Neural cell (in vitro differentiated cells): ENCODE results near the gene TMUB1. TPM values are rescaled to one million over a fixed set of nuclear protein-coding genes. Genes with fewer than 3 reads are reported as not detected.

Source experiments
- H2AFZ ChIP-seq: fragments of 200-600, 300-800 bp; sonication (generic), shearing (Covaris generic); 2 replicates; pipeline ENCODE4 v1.6.0; 2014; ENCODE audit warnings: low read depth, mild to moderate bottlenecking, antibody characterized with exemption, low read length, moderate library complexity
- H3F3A ChIP-seq: fragments of 200-600 bp; shearing (Covaris generic); 2 replicates; pipeline ENCODE4 v1.6.1; 2016; ENCODE audit warnings: mild to moderate bottlenecking, moderate library complexity, mixed read lengths, antibody characterized with exemption, low read length; ENCODE audit not compliant: insufficient read depth, poor library complexity, severe bottlenecking
- H3K27ac ChIP-seq: fragments of 200-600, 300-800 bp; sonication (generic), shearing (Covaris generic); 2 replicates; pipeline ENCODE4 v1.5.1; 2014; ENCODE audit warnings: mild to moderate bottlenecking, low read length, moderate library complexity
- H3K27me3 ChIP-seq: fragments of 300-800, 200-600 bp; sonication (generic), shearing (Covaris generic); 2 replicates; pipeline ENCODE4 v1.6.0; 2014; ENCODE audit warnings: mild to moderate bottlenecking, low read depth, low read length, moderate library complexity; ENCODE audit not compliant: insufficient read depth
- H3K36me3 ChIP-seq: fragments of 300-800, 200-600 bp; sonication (generic), shearing (Covaris generic); 2 replicates; pipeline ENCODE4 v1.5.1; 2014; ENCODE audit warnings: mild to moderate bottlenecking, antibody characterized with exemption, low read length, moderate library complexity; ENCODE audit not compliant: insufficient read depth
- H3K4me2 ChIP-seq: fragments of 300-800, 200-600 bp; sonication (generic), shearing (Covaris generic); 2 replicates; pipeline ENCODE4 v1.6.0; 2014; ENCODE audit warnings: mild to moderate bottlenecking, low read length
- H3K4me3 ChIP-seq: fragments of 300-800, 200-600 bp; sonication (generic), shearing (Covaris generic); 2 replicates; pipeline ENCODE4 v1.5.1; 2014; ENCODE audit warnings: mild to moderate bottlenecking, low read length, moderate library complexity
- H3K79me2 ChIP-seq: fragments of 200-600 bp; shearing (Covaris generic); replicated peaks from 2 replicates; pipeline ENCODE4 v1.6.0; 2014; ENCODE audit warnings: mild to moderate bottlenecking, low read length, moderate library complexity; ENCODE audit not compliant: insufficient read depth
- H3K9ac ChIP-seq: fragments of 300-800, 200-600 bp; sonication (generic), shearing (Covaris generic); 2 replicates; pipeline ENCODE4 v1.6.1; 2016; ENCODE audit warnings: mild to moderate bottlenecking, low read length, mixed read lengths
- H3K9me2 ChIP-seq: fragments of 200-600 bp; shearing (Covaris generic); 2 replicates; pipeline ENCODE4 v1.6.1; 2016; ENCODE audit warnings: mild to moderate bottlenecking, low read length, mixed read lengths; ENCODE audit not compliant: insufficient read depth
- H3K9me3 ChIP-seq: fragments of 200-600, 300-800 bp; sonication (generic), shearing (Covaris generic); 2 replicates; pipeline ENCODE4 v1.6.1; 2016; ENCODE audit warnings: mild to moderate bottlenecking, mixed run types, low read length, moderate library complexity, mixed read lengths
- H4K20me1 ChIP-seq: fragments of 200-600 bp; shearing (Covaris generic); 2 replicates; pipeline ENCODE4 v1.6.1; 2016; ENCODE audit warnings: mild to moderate bottlenecking, mixed run types; ENCODE audit not compliant: insufficient read depth
- CTCF ChIP-seq: fragments of 450-650 bp; IDR thresholded peaks from 2 replicates; pipeline ENCODE4 v1.5.1; 2014; ENCODE audit warnings: antibody characterized with exemption, mild to moderate bottlenecking, moderate library complexity; ENCODE audit not compliant: poor library complexity, severe bottlenecking
- EP300 ChIP-seq: fragments of 450-650 bp; conservative IDR thresholded peaks from 2 replicates; pipeline ENCODE4 v1.6.1; 2014; ENCODE audit warnings: antibody characterized with exemption, mild to moderate bottlenecking, moderate library complexity; ENCODE audit not compliant: poor library complexity, severe bottlenecking
- EZH2 ChIP-seq: fragments of 200-600, 300-800 bp; shearing (Covaris generic), sonication (generic); IDR thresholded peaks from 2 replicates; pipeline ENCODE4 v1.6.1; 2014; ENCODE audit warnings: antibody characterized with exemption, low read length, borderline replicate concordance, mild to moderate bottlenecking; ENCODE audit not compliant: insufficient read depth, poor library complexity, severe bottlenecking
- MXI1 ChIP-seq: fragments of 450-650 bp; conservative IDR thresholded peaks from 2 replicates; pipeline ENCODE4 v1.6.1; 2014; ENCODE audit warnings: antibody characterized with exemption, mild to moderate bottlenecking; ENCODE audit not compliant: poor library complexity, severe bottlenecking
- POLR2AphosphoS5 ChIP-seq: IDR thresholded peaks from 2 replicates; pipeline ENCODE4 v1.6.1; 2012
- RAD21 ChIP-seq: fragments of 450-650 bp; conservative IDR thresholded peaks from 2 replicates; pipeline ENCODE4 v1.6.1; 2014; ENCODE audit warnings: antibody characterized with exemption, mild to moderate bottlenecking, moderate library complexity
- SMC3 ChIP-seq: fragments of 450-650 bp; conservative IDR thresholded peaks from 2 replicates; pipeline ENCODE4 v1.6.1; 2014; ENCODE audit warnings: antibody characterized with exemption, mild to moderate bottlenecking, moderate library complexity; ENCODE audit not compliant: poor library complexity
- TAF1 ChIP-seq: IDR thresholded peaks from 2 replicates; pipeline ENCODE4 v1.6.1; 2012; ENCODE audit warnings: low read depth
- polyA plus RNA-seq: library from polyadenylated mRNA; depleted of rRNA; stranded (reverse); fragments of >200 nt; gene quantifications from 2 replicates; pipeline ENCODE4 v1.2.3, GENCODE V29; 2014
- TF ChIP-seq, protein P1 (sequence below): IDR thresholded peaks from 2 replicates; pipeline ENCODE4 v1.6.1; 2012; ENCODE audit warnings: borderline replicate concordance

Gene TMUB1
- polyA plus RNA-seq, 1 donor from 2014 or later: 35.2 TPM

DNA sequence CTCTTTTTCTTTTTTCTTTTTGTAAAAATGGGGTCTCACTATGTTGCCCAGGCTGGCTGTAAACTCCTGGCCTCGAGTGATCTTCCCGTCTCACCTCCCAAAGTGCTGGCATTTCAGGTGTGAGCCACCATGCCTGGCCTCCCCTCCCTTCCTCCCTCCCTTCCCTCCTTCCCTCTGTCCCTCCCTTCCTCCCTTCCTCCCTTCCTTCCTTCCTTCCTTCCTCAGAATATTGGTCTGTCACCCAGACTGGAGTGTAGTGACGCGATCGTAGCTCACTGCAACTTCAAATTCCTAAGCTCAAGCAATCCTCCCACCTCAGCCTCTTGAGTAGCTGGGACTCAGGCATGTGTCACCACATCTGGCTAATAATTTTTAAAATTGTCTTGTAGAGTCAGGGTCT lies 11.4 kb upstream of the TMUB1 start:
- Histone ChIP-seq H3K4me3 (no peak overlapping the region), H3K9me3 (no peaks in the 10 kb centered on the region), H4K20me1 (peaks cover 27% of the 10 kb centered on the region), H3K36me3 (no peaks in the 10 kb centered on the region), H3K27ac (no peak overlapping the region), H3F3A (no peaks in the 10 kb centered on the region), H3K4me2 (no peak overlapping the region), H3K27me3 (no peaks in the 10 kb centered on the region), H3K9ac (no peak overlapping the region), H3K79me2 (peaks cover 69% of the 10 kb centered on the region), H3K9me2 (no peaks in the 10 kb centered on the region), H2AFZ (no peak overlapping the region)
- TF ChIP-seq SMC3: no peak
- TF ChIP-seq RAD21: no peak
- no peak for TF ChIP-seq POLR2AphosphoS5
- TF ChIP-seq EP300: no peak
- no peak for TF ChIP-seq MXI1
- no peak for TF ChIP-seq TAF1
- TF ChIP-seq EZH2: no peak
- TF ChIP-seq CTCF: no peak
- TF ChIP-seq, protein P1, sequence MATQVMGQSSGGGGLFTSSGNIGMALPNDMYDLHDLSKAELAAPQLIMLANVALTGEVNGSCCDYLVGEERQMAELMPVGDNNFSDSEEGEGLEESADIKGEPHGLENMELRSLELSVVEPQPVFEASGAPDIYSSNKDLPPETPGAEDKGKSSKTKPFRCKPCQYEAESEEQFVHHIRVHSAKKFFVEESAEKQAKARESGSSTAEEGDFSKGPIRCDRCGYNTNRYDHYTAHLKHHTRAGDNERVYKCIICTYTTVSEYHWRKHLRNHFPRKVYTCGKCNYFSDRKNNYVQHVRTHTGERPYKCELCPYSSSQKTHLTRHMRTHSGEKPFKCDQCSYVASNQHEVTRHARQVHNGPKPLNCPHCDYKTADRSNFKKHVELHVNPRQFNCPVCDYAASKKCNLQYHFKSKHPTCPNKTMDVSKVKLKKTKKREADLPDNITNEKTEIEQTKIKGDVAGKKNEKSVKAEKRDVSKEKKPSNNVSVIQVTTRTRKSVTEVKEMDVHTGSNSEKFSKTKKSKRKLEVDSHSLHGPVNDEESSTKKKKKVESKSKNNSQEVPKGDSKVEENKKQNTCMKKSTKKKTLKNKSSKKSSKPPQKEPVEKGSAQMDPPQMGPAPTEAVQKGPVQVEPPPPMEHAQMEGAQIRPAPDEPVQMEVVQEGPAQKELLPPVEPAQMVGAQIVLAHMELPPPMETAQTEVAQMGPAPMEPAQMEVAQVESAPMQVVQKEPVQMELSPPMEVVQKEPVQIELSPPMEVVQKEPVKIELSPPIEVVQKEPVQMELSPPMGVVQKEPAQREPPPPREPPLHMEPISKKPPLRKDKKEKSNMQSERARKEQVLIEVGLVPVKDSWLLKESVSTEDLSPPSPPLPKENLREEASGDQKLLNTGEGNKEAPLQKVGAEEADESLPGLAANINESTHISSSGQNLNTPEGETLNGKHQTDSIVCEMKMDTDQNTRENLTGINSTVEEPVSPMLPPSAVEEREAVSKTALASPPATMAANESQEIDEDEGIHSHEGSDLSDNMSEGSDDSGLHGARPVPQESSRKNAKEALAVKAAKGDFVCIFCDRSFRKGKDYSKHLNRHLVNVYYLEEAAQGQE: no peak

GRCh38 chr7:151093748-151094147 lies 10.5 kb upstream of the TMUB1 start:
- H3K4me2 ChIP-seq: no peak overlapping the region
- no peaks in the 10 kb centered on the region for H3K9me3 ChIP-seq
- H3K4me3 ChIP-seq: no peak overlapping the region
- H3K9ac ChIP-seq: no peak overlapping the region
- H3K27me3 ChIP-seq: no peaks in the 10 kb centered on the region
- no peak overlapping the region for H3K27ac ChIP-seq
- peaks cover 73% of the 10 kb centered on the region for H3K79me2 ChIP-seq
- H2AFZ ChIP-seq: no peak overlapping the region
- H3K9me2 ChIP-seq: no peaks in the 10 kb centered on the region
- TF ChIP-seq TAF1 (no peak), RAD21 (no peak), EZH2 (no peak), EP300 (no peak), POLR2AphosphoS5 (no peak), CTCF (no peak), SMC3 (no peak), MXI1 (no peak)
- TF ChIP-seq, protein P1: no peak
- H4K20me1 ChIP-seq: peaks cover 33% of the 10 kb centered on the region
- H3F3A ChIP-seq: no peaks in the 10 kb centered on the region
- no peaks in the 10 kb centered on the region for H3K36me3 ChIP-seq
